ENCODE measurements around the gene IL1RN. TPM values are rescaled to one million over a fixed set of nuclear protein-coding genes. Genes with fewer than 3 reads are reported as not detected.

IL1RN gene
- total and polyA plus RNA-seq, 2 of the 8 experiments (the other 6 are each of a cell fraction or from before 2014, with no cell fraction given) = not detected

GRCh38 chr2:113080134-113080533 lies 47.3 kb upstream of the IL1RN start:
- Histone ChIP-seq H4K20me1 (replicated peaks in 1 of 2; ENCODE audit: control insufficient read depth in 1 of 2, insufficient read depth in 2 of 2, low read length in 2 of 2) (no peaks in the 10 kb centered on the region), H3K4ac (replicated peaks; ENCODE audit: insufficient read length, low read depth, low read length) (no peak overlapping the region), H3K18ac (ENCODE audit: extremely low read depth, low read length) (no peak overlapping the region), H3K79me2 (ENCODE audit: control insufficient read depth in 1 of 2, insufficient read depth in 2 of 2, low read length in 2 of 2) (no peaks in the 10 kb centered on the region), H3K14ac (ENCODE audit: insufficient read length) (no peak overlapping the region), H3K4me2 (ENCODE audit: insufficient read depth in 1 of 2, low read depth in 2 of 2, low read length in 2 of 2) (no peak overlapping the region), H3K9me3 (ENCODE audit: insufficient read depth in 2 of 2, low read depth in 1 of 2, low read length in 1 of 2) (no peaks in the 10 kb centered on the region), H3K36me3 (ENCODE audit: control insufficient read depth in 2 of 4, insufficient read depth in 4 of 4, low read length in 3 of 4) (no peaks in the 10 kb centered on the region), H3K27me3 (replicated peaks in 1 of 4; ENCODE audit: control insufficient read depth in 3 of 4, extremely low read depth in 1 of 4, insufficient read depth in 3 of 4, low read length in 3 of 4) (no peaks in the 10 kb centered on the region; a peak in 1 of 7 replicates), H4K91ac (replicated peaks; ENCODE audit: insufficient read length, low read length) (no peak overlapping the region), H2AFZ (ENCODE audit: low read length) (no peak overlapping the region), H3K27ac (ENCODE audit: low read depth, low read length) (no peak overlapping the region), H3K4me3 (ENCODE audit: extremely low read depth in 1 of 4, insufficient read depth in 2 of 4, low read depth in 3 of 4, low read length in 4 of 4) (no peak overlapping the region), H3K56ac (replicated peaks; ENCODE audit: insufficient read length, low read depth, low read length) (no peak overlapping the region), H2BK5ac (ENCODE audit: low read depth, low read length) (no peak overlapping the region), H4K5ac (ENCODE audit: insufficient read length, low read depth, low read length) (no peak overlapping the region), H3K23me2 (ENCODE audit: low read depth, low read length) (no peaks in the 10 kb centered on the region), H3K79me1 (ENCODE audit: low read depth, low read length) (no peaks in the 10 kb centered on the region), H3K4me1 (replicated peaks in 1 of 4; ENCODE audit: control insufficient read depth in 3 of 4, insufficient read depth in 4 of 4, low read length in 3 of 4) (peaks cover 0 to 2% (median 0%) of the 10 kb centered on the region in 4 experiments; a peak in 1 of 7 replicates), H2BK20ac (ENCODE audit: low read length) (no peak overlapping the region), H2BK120ac (replicated peaks; ENCODE audit: low read depth, low read length) (no peak overlapping the region), H2BK12ac (ENCODE audit: low read depth, low read length) (no peak overlapping the region), H3K23ac (ENCODE audit: insufficient read length) (no peak overlapping the region), H4K8ac (ENCODE audit: extremely low read depth, insufficient read depth, low read length) (no peak overlapping the region), H2BK15ac (ENCODE audit: low read length) (no peak overlapping the region), H3K9ac (replicated peaks in 1 of 4; ENCODE audit: extremely low read depth in 1 of 4, low read depth in 3 of 4, low read length in 3 of 4) (no peak overlapping the region), H2AK5ac (ENCODE audit: low read depth, low read length) (no peak overlapping the region)
- FAIRE-seq = peak; percentile 65
- peak; percentile 23 to 89 for DNase-seq (ENCODE audit: low read depth in 1 of 2, low spot score in 2 of 2)
- 36% methylated on average over 9 of the region's 9 CpGs; no CpG with 5 or more reads in 1 of the 2 experiments for WGBS, 2 experiments (ENCODE audit: extremely low coverage in 1 of 2, insufficient coverage in 1 of 2, insufficient read length in 1 of 2, insufficient replicate concordance in 2 of 2, low coverage in 1 of 2, low lambda C conversion rate in 2 of 2, missing lambda C conversion rate in 1 of 2)
- ChIA-PET CTCF (ENCODE audit: partially characterized antibody) (interaction anchor here (0.6 to 11.0 kb wide), 50 partner anchors 8 to 639 kb away, joined by 3 to 159 read pairs (median 5); partner anchors contain the start of genes IL36B and PSD4), POLR2A (ENCODE audit: partially characterized antibody) (no interaction called here)
- TF ChIP-seq TBP (IDR thresholded peaks at IDR 0.05; ENCODE audit: low read depth, low read length) = no peak
- TF ChIP-seq CTCF (IDR thresholded peaks at IDR 0.05; ENCODE audit: control extremely low read depth in 1 of 3, insufficient read depth in 1 of 3, low read depth in 1 of 3, low read length in 3 of 3) = peak; percentile 86 to 88 (median 87)
- peak; percentile 81 to 85 for TF ChIP-seq RAD21 (IDR thresholded peaks at IDR 0.05 in 1 of 2, conservative IDR thresholded peaks at IDR 0.05 in 1 of 2; ENCODE audit: low read depth in 2 of 2, low read length in 2 of 2)

All from H1 (cell line).